ENCODE data around the gene TDRD10. TPM values are rescaled to one million over a fixed set of nuclear protein-coding genes. Genes with fewer than 3 reads are reported as not detected.

Gene TDRD10
- total and polyA plus RNA-seq, 2 of the 4 experiments (the other 2 are of a cell fraction): not detected

DNA sequence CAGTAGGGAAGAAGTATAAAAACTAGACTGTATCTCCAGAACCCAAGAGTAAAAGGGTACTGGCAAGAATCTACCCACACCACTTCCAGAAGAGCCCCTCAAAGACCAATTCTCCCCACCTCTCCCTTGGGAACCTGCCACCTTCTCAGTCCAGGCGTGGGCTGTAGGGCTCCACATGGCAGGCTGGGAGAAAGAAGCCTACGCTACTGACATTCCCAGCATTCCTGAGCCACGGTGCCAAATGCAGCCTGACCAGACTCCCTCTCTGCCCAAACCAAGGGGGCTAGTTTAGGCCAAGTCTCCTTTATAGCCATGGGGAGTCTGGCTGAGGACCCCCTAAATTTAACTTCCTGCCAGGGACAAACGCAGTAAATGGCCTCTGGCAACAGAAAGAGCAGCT lies 54.4 kb downstream of the TDRD10 start:
- H3K18ac ChIP-seq (ENCODE audit: low read depth, low read length): no peak overlapping the region
- no peak overlapping the region for H2BK15ac ChIP-seq (ENCODE audit: low read depth, low read length)
- H3K79me1 ChIP-seq (ENCODE audit: low read depth in 1 of 2, low read length in 2 of 2): peaks cover 29 to 59% of the 10 kb centered on the region in 2 experiments
- ChIA-PET CTCF (no interaction called here), POLR2A (ENCODE audit: unreplicated experiment) (no interaction called here)
- intact Hi-C loops (cut with micrococcal nuclease): loop anchor here (5.0 kb wide), 1 partner anchor 206 kb away; no protein-coding TSS in a partner anchor
- peak overlapping the region; percentile 98 for H3K9ac ChIP-seq (ENCODE audit: low read depth, low read length)
- no peak overlapping the region for H4K91ac ChIP-seq (ENCODE audit: insufficient read depth, low read depth, low read length)
- WGBS, 2 experiments (ENCODE audit: extremely low coverage in 2 of 2, insufficient read length in 1 of 2): no CpG with 5 or more reads among the region's 4 CpGs
- DNase-seq (peak; percentile 23), ATAC-seq (ENCODE audit: low read depth) (peak; percentile 12; the same call in 1 of the 2 replicates)
- dilution Hi-C loops (cut with HindIII; ENCODE audit: low sequenced_read_pairs, unreplicated experiment): no loop called here
- no peak overlapping the region for H2BK5ac ChIP-seq (ENCODE audit: low read depth, low read length, poor library complexity, severe bottlenecking)
- peak overlapping the region; percentile 34 for H2AK9ac ChIP-seq (replicated peaks; ENCODE audit: low read depth, low read length, poor library complexity)
- in situ Hi-C loops (cut with MboI; ENCODE audit: low sequenced_read_pairs): no loop called here
- no peak overlapping the region for H3K56ac ChIP-seq (ENCODE audit: extremely low read depth, insufficient read depth, low read length)
- H3K4ac ChIP-seq (ENCODE audit: low read depth, low read length): 0 out of 2 replicates have a peak overlapping the region, but pooled peaks have one; percentile 29
- H4K20me1 ChIP-seq (ENCODE audit: insufficient read depth, low read length): peaks cover 42% of the 10 kb centered on the region
- H3K14ac ChIP-seq (replicated peaks; ENCODE audit: low read depth, low read length): peak overlapping the region; percentile 30; the same call in 1 of the 2 replicates
- H3K4me3 ChIP-seq (ENCODE audit: insufficient read depth, low read depth, low read length): peak overlapping the region; percentile 95
- H2BK120ac ChIP-seq (ENCODE audit: low read depth, low read length): no peak overlapping the region
- no peaks in the 10 kb centered on the region for H3K9me3 ChIP-seq (ENCODE audit: control insufficient read depth, insufficient read depth, low read length)
- no peak overlapping the region for H4K5ac ChIP-seq (ENCODE audit: low read depth, low read length)
- H2AK5ac ChIP-seq (ENCODE audit: low read depth, low read length): 0 out of 2 replicates have a peak overlapping the region, but pooled peaks have one; percentile 47
- TF ChIP-seq MXI1 (IDR thresholded peaks at IDR 0.05; ENCODE audit: borderline replicate concordance, low read depth, low read length): peak; percentile 96
- TF ChIP-seq, protein P1, sequence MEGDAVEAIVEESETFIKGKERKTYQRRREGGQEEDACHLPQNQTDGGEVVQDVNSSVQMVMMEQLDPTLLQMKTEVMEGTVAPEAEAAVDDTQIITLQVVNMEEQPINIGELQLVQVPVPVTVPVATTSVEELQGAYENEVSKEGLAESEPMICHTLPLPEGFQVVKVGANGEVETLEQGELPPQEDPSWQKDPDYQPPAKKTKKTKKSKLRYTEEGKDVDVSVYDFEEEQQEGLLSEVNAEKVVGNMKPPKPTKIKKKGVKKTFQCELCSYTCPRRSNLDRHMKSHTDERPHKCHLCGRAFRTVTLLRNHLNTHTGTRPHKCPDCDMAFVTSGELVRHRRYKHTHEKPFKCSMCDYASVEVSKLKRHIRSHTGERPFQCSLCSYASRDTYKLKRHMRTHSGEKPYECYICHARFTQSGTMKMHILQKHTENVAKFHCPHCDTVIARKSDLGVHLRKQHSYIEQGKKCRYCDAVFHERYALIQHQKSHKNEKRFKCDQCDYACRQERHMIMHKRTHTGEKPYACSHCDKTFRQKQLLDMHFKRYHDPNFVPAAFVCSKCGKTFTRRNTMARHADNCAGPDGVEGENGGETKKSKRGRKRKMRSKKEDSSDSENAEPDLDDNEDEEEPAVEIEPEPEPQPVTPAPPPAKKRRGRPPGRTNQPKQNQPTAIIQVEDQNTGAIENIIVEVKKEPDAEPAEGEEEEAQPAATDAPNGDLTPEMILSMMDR (conservative IDR thresholded peaks at IDR 0.05; ENCODE audit: low read depth, low read length): no peak
- TF ChIP-seq MAZ (IDR thresholded peaks at IDR 0.05; ENCODE audit: borderline replicate concordance, low read depth, low read length): peak; percentile 31; the same call in 1 of the 2 replicates
- H3K27me3 ChIP-seq (ENCODE audit: control insufficient read depth, insufficient read depth, low read length): no peaks in the 10 kb centered on the region
- H3K36me3 ChIP-seq (ENCODE audit: control insufficient read depth, insufficient read depth, low read length): peaks cover 38% of the 10 kb centered on the region
- no TSS peak for BruUV-seq (replicated peaks)
- H3K23ac ChIP-seq (ENCODE audit: low read depth, low read length): peak overlapping the region; percentile 86
- H3K9me1 ChIP-seq (ENCODE audit: insufficient read depth, low read length): peaks cover 17% of the 10 kb centered on the region; the same call in 1 of the 2 replicates
- peak overlapping the region; percentile 20; the same call in 1 of the 2 replicates for H3K27ac ChIP-seq (ENCODE audit: insufficient read depth, low read length)
- peaks cover 6% of the 10 kb centered on the region for H3K4me1 ChIP-seq (ENCODE audit: control insufficient read depth, insufficient read depth, low read length)
- peak overlapping the region; percentile 0 for H2AFZ ChIP-seq (replicated peaks; ENCODE audit: low read length, poor library complexity)
- peak overlapping the region; percentile 99 for H3K4me2 ChIP-seq (ENCODE audit: low read depth, low read length)
- H2BK20ac ChIP-seq (ENCODE audit: low read depth, low read length): no peak overlapping the region
- H4K8ac ChIP-seq (ENCODE audit: low read depth in 2 of 2, low read length in 2 of 2): no peak overlapping the region

Data from IMR-90 (cell line).